GM21423 (cell line): Measurements from ENCODE around the gene KDM3A.
"Not testable (repeated sequence)": the region's sequence is repeated elsewhere in the genome, so short reads cannot be mapped to it uniquely, and the experiment has no call there.

Experiments
- ATAC-seq: cut with Tn5 transposase; IDR thresholded peaks from one replicate; pipeline ENCODE4 v1.9.1; 2021; ENCODE audit warnings: mild to moderate bottlenecking, moderate library complexity; ENCODE audit not compliant: unreplicated experiment

KDM3A gene

DNA sequence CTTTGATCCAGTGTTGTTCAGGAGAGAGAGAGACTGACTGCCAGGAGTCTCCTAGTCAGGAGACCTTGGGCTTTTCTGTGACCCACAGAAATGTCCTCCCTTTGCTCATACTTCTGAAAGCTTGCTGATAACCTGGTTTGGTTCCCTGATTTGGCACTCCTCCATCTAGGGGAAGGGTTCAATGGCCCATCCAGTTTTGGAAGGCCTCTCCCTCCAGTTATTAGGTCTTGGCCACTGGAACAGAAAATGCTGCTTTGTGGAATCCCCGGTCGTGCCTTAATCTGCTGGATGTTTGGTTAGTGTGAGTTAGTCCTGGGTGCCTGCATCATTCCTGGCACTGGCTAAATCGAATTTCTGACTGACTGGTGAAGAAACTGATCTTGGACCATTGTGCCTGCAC is 35.7 kb downstream of the KDM3A start:
- no peak for ATAC-seq

DNA sequence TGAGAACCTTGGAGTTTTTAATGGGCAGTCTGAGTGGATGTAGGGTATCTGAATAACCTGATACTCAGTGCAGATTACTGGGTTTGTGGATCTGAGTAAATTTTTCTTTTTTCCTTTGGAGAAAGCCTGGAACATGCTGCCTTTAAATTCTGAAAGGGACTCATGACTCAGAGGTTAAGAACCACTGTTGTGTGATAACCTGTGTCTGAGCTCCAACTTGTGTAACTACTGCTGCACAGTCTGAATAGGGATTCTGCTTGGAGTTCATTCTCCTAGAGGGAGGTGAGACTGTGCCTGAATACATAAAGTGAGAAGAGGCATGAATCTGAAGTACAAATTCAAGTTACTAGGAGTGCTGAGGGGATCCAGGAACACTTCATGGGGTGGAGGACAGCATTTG is 36.2 kb downstream of the KDM3A start:
- no peak for ATAC-seq

DNA sequence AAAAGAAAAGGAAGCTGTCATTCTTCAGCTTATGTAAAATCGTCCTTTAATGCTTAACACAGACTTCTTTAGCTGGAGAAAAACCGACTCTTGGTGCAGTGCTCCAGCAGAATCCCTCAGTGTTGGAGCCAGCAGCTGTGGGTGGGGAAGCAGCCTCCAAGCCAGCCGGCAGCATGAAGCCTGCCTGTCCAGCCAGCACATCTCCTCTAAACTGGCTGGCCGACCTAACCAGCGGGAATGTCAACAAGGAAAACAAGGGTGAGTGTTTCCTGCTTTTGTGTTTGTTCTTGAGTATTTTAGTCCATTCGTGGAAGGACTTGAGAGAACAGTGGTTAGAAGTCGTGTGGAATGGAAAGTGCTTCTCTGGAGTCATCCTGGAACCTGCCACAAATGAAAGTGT is 38.9 kb downstream of the KDM3A start:
- no peak for ATAC-seq

DNA sequence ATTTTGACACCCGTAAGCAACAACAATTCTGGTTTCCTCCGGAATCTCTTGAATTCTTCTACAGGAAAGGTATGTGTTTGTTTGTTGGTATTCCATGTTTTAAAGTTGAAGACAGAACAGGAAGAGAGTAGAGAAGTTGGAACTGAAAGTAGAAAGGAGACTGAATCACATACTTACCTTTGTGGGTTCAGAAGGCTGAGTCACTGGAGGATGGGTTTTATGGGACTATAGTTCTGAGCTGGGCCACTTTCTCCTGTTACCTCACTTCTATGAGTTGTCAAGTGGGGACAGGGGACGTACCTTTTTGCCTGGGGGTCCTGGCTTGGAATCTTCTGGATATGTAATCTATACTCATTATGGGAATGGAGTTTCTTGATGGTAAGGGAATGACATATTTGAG is 40.9 kb downstream of the KDM3A start:
- ATAC-seq = no peak

- ATAC-seq = no peak
Measured at GRCh38 chr2:86484385-86484784, 43.2 kb downstream of the KDM3A start.

DNA sequence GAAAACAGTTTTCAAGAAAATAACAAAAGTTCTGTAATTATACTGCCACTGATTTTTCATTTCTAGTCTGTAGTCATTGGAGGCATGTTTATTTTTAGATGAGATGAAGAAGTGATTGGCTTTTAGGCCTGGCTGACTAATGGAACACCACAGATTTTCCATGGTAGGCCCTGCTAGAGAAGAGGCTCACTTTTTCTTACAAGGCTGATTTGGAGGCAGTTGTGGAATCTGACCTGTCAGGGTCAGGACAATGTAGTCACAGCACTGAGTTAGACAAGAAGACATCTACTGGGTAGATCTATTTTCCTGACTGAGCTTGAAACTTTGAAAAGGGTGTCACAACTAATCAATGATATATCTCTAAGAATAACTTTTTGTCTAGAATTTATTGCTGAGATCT is 43.9 kb downstream of the KDM3A start:
- ATAC-seq = no peak

DNA sequence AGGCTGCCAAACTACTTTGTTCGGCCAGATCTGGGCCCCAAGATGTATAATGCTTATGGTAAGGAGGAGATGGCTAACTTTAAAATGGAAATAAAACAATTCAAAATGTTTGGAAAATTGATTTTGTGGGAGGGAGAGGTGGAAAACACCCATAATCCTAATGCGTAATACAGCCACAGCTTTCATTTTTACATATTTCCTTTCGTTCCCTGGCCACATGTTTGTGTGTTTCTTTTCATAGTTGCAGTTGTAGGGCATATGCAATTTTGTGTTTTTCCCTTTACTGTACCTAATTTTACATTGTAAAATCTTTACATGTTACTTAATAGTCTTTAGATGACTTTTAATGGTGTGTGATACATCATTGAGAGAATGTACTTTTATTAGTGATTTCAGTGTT is 44.6 kb downstream of the KDM3A start:
- ATAC-seq = no peak

DNA sequence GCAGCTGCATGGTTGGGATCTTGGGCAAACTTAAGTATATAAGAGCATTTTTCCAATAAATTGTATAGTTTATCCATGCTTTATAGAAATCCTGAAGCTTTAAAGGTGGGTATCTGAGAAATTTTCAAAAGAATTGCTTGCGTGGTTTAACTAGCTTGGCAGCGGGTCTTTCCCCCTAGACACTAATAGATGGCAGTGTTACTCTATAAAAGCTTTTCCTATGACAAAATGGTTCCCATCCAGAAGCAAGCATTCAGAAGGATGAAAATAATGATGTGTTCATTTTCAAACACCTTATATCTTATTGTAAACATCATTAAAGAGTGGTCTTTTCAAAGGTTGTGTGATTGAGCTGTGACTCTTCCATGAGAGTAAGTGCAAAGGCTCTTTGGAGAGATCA is 45.9 kb downstream of the KDM3A start:
- no peak for ATAC-seq

- ATAC-seq = no peak
Measured at GRCh38 chr2:86488561-86489250, 47.5 kb downstream of the KDM3A start.

- no peak for ATAC-seq
Measured at GRCh38 chr2:86489542-86489941, 48.4 kb downstream of the KDM3A start.

DNA sequence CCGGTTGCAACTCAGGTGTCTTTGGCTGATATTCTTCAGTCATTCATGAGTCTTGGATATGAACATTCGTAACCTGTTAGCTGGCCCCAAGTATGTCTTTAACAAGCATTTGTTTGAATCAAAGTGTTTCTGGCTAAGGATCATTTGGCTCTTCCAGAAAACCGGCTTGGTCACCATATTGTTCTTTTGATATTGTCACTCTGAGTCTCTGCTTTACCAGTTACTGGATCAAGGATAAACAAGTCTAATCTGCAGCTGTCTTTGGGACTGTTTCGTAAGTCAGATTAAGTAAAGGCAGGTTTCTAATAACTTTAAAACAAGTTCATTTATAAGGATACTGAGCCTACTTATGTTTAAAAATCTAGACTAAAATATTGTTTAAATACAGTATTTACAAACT is 49.1 kb downstream of the KDM3A start:
- no peak for ATAC-seq

GRCh38 chr2:86491088-86491487 is 49.9 kb downstream of the KDM3A start:
- no peak for ATAC-seq

DNA sequence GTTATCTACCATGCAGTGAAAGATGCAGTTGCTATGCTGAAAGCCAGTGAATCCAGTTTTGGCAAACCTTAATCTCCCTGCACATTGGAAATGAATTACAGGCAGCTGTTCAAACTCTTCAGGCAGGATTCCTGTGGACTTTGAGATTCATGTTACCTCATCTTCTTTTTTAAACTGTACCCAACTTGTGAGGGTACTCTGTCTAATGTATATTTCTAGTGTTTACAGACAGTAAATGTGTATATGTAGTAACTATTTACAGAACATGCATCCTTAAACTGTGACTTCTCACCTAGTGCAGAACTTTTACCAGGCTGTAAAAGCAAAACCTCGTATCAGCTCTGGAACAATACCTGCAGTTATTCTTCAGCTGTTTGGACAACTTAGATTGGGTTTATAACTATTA is 50.9 kb downstream of the KDM3A start:
- ATAC-seq = no peak

- not testable (repeated sequence) for ATAC-seq
Measured at GRCh38 chr2:86496391-86496790, 55.2 kb downstream of the KDM3A start.

GRCh38 chr2:86498468-86499260 is 57.5 kb downstream of the KDM3A start:
- ATAC-seq = no peak

DNA sequence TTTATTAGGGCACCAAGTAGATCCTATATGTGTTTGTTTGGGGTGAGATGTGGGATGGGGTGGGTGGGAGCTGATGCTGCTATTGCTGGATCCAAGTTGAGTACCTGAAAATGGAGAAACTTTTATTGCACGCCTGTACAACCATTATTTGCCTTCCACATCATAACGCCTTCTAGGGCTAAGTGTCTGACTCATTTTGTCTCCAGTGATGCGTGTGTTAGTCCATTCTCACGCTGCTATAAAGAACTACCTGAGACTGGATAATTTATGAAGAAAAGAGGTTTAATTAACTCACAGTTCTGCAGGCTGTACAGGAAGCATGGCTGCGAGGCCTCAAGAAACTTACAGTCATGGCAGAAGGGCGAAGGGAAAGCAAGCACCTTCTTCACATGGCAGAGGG is 58.2 kb downstream of the KDM3A start:
- no peak for ATAC-seq

GRCh38 chr2:86500325-86501083 is 59.3 kb downstream of the KDM3A start:
- no peak for ATAC-seq

DNA sequence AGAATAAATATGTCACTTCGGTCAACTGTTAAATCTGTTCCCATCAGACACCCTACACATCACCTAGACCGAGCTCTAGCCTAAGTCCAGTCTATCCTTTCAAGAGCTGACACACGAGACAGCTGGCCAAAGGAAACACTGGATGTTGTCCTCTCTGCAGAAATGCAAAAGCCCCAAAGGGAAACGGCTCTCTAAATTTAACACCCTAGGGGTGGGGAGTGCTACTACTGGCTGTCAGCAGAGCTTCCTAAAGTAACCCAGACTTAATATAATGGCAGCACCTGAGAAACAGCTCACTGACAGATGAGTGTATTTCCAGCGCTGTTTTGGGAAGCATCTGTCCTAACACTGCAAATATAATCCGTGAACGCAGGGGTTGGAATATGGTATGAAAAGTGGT is 66.4 kb downstream of the KDM3A start:
- ATAC-seq = no peak

DNA sequence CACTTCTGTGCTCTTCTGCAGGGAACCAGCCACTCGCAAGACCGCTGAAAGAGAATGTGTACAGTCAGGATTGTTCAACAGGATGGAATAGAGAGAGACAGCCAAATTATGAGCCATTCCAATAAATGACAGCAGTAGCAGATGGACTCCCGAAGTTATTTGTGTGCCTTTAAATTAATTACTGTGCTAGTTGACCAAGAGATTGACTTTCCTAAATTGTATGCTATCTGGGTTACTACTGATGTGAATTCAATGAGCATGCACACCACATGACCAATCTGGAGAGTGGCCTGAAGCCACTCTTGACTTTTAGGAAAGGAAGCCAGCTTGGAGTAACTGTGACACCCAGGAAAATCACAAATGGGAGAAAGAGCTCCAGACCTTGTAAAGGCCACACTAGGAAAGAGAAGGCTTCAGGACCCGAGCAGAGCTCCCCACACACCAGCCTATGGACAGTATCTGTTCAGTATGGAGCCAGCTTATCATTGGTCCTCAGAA is 69.3 kb downstream of the KDM3A start:
- ATAC-seq = no peak

DNA sequence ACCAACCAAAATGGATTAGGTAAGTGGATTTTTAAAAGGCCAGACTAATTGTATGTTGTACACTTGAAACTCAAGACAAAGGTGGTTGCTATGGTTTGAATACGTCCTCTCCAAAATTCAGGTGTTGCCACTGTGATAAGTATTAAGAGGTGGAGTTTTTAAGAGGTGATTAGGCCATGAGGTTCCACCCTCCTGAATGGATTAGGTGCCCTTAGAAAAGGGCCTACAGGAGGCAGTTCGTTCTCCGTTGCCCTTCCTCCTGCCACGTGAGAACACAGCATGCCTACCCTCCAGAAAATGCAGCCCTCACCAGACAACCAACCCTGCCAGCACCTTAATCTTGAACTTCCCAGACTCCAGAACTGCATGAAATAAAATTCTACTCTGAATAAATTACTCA is 70.9 kb downstream of the KDM3A start:
- ATAC-seq = no peak

DNA sequence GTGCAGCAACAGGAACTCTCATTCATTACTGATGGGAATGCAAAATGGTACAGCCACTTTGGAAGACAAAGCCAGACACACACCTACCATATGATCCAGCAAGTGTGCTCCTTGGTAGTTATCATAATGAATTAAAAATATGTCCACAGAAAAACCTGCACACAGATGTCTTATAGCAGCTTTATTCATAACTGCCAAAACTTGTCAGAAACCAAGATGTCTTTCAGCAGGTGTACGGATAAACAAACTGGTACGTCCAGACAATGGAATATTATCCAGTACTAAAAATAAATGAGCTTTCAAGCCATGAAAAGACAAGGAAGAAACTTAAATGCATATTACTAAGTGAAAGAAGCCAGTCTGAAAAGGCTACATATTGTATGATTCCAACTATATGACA is 71.7 kb downstream of the KDM3A start:
- no peak for ATAC-seq
